Ishikawa (cell line): ENCODE measurements around the gene DAGLB.

Experiments used
- CREB1 ChIP-seq: IDR thresholded peaks from 2 replicates; pipeline ENCODE4 v1.6.1; 2012; ENCODE audit warnings: low read depth
- EGR1 ChIP-seq: IDR thresholded peaks from 2 replicates; pipeline ENCODE4 v1.6.1; 2012
- EP300 ChIP-seq: IDR thresholded peaks from 2 replicates; pipeline ENCODE4 v1.6.1; 2012; ENCODE audit warnings: borderline replicate concordance
- FOXM1 ChIP-seq: IDR thresholded peaks from 2 replicates; pipeline ENCODE4 v1.6.1; 2012; ENCODE audit warnings: low read depth, borderline replicate concordance
- NFIC ChIP-seq: IDR thresholded peaks from 2 replicates; pipeline ENCODE4 v1.6.1; 2012
- REST ChIP-seq: IDR thresholded peaks from 2 replicates; pipeline ENCODE4 v1.6.1; 2012; ENCODE audit warnings: low read depth, mild to moderate bottlenecking
- TAF1 ChIP-seq: IDR thresholded peaks from 2 replicates; pipeline ENCODE4 v1.6.1; 2012; ENCODE audit warnings: low read depth, mild to moderate bottlenecking
- TCF12 ChIP-seq: IDR thresholded peaks from 2 replicates; pipeline ENCODE4 v1.6.1; 2012; ENCODE audit warnings: low read depth
- TEAD4 ChIP-seq: IDR thresholded peaks from 2 replicates; pipeline ENCODE4 v1.6.1; 2012
- USF1 ChIP-seq: IDR thresholded peaks from 2 replicates; pipeline ENCODE4 v1.6.1; 2012
- YY1 ChIP-seq: IDR thresholded peaks from 2 replicates; pipeline ENCODE4 v1.6.1; 2012; ENCODE audit warnings: low read depth
- ZBTB7A ChIP-seq: IDR thresholded peaks from 2 replicates; pipeline ENCODE4 v1.6.1; 2012; ENCODE audit warnings: low read depth
- TF ChIP-seq, protein P1 (sequence below): IDR thresholded peaks from 2 replicates; pipeline ENCODE4 v1.6.1; 2012

DAGLB gene

DNA sequence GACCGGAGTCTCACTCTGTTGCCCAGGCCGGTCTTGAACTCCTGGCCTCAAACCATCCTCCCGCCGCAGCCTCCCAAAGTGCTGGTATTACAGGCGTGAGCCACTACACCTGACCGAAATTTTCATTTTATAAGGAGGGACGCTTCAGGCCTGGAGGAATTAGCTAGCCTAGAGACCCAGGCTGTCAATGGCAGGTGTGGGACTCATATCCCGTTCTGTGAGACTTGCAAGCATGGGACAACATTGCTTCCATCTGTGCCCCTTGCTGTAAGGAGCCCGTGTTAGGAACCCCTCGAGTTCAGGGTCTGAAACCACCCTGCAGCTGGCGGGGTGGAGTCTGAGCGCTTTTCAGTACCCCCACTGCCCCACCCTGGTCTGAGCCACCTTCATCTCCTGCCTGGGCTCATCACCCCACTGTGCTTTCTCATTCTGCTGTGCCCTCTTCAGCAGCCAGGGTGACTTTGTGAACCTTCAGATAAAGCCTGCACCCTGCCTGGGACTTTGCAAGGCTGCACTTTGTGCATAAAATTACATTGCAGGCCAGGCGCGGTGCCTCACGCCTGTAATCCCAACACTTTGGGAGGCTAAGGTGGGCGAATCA is 1.3 kb upstream of the DAGLB start:
- TF ChIP-seq, protein P1, sequence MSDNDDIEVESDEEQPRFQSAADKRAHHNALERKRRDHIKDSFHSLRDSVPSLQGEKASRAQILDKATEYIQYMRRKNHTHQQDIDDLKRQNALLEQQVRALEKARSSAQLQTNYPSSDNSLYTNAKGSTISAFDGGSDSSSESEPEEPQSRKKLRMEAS, result no peak
- TF ChIP-seq EP300, result no peak
- no peak for TF ChIP-seq CREB1
- TF ChIP-seq REST, result no peak
- no peak for TF ChIP-seq ZBTB7A
- TF ChIP-seq USF1, result no peak
- no peak for TF ChIP-seq TAF1

DNA sequence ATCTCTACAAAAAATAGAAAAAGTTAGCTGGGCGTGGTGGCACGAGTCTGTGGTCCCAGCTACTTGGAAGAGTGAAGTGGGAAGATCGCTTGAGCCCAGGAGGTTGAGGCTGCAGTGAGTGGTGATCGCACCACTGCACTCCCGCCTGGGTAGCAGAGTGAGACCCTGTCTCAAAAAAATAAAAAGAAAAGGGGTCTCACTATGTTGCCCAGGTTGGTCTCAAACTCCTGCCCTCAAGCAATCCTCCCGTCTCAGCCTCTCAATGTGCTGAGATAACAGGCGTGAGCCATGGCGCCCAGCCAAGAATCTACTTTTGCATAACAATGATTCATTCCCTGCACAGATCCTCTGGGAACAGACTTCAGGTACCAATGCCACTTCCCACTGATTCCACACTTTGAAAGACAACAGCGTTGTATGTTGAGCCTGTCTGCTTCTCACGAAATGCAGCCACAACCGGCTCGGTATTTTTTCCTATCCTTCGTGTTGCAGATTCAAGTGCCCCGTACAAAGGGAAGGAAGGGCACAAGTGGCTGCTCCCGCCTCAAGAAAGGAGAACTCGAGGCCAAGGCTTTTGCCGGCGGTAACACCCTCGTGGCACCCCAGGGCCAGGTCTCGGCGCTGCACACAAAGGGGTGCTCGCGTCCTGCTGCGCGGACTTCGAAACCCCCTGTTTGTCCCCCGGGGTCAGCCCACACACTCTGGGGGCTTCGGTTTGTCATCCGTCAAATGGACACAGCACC is 745 bp downstream of the DAGLB start:
- TF ChIP-seq, protein P1, result peak; percentile 69
- no peak for TF ChIP-seq EGR1
- no peak for TF ChIP-seq REST
- peak; percentile 69; the same call in 1 of the 2 replicates for TF ChIP-seq NFIC
- no peak for TF ChIP-seq TCF12

DNA sequence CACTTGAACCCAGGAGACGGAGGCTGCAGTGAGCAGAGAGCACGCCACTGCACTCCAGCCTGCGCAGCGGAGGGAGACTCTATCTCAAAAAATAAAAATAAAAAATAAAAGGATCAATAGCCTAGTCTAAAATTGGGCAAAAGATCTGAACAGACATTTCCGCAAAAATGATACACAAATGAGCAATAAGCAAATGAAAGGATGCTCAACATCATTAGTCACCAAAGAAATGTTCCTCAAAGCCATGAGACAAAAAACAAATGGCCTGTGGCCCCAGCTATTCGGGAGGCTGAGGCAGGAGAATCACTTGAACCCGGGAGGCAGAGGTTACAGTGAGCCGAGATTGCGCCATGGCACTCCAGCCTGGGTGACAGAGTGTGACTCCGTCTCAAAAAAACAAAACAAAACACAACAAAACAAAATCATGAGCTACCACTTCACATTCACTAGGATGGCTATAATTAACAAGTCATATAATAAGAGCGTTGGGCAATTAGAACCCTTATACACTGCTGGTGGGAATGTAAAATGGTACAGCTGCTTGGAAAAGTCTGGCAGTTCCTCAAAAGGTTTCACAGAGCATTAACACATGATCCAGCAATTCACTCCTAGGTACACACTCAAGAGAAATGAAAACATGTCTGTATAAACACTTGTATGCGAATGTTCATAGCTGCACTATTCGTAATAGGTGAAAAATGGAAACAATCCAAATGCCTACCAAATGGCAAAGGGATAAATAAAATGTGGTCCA is 3.1 kb downstream of the DAGLB start:
- no peak for TF ChIP-seq FOXM1
- TF ChIP-seq TAF1, result no peak
- TF ChIP-seq TEAD4, result no peak

DNA sequence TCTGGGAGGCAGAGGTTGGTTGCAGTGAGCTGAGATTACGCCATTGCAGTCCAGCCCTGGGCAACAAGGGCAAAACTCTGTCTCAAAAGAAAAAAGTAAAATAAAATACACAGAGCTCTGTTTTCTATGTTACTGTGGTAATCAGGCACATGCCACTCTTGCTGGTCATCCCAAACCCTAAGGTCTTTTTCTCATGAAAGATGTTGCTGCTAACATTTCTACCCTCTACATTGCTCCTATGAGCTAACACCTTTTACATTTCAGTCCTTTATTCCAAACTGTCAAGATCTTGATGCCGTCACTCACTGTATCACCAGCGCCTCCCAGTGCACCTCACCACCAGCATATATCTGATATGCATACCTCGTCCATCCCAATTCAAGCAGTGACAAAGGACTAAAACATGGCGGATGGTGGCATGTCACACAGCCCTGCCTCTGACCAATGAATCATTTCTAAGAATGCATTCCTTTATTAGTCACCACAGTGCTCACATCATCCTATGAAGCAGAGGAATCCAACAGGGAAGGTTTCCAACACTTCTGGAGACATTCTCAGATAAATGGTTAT is 4.3 kb downstream of the DAGLB start:
- TF ChIP-seq EGR1 (no peak), REST (no peak), YY1 (peak; percentile 64; the same call in 1 of the 2 replicates), TEAD4 (peak; percentile 65; the same call in 1 of the 2 replicates)

- TF ChIP-seq EP300 (no peak), TEAD4 (no peak), FOXM1 (no peak), ZBTB7A (no peak)
Observed at GRCh38 chr7:6442114-6442513, 5.6 kb downstream of the DAGLB start.
